Muscle of arm (tissue), 12 donors: ENCODE measurements around the gene ZNF879. TPM values are rescaled to one million over a fixed set of nuclear protein-coding genes. Genes with fewer than 3 reads are reported as not detected.
A peak's percentile ranks its signal among the peaks of the same experiment; 100 is the strongest.

Experiments used
- DNase-seq: peaks from one replicate; pipeline ENCODE4 v3.0.0-alpha.2; 2013
- polyA plus RNA-seq, 12 donors: library from polyadenylated mRNA; unstranded; fragments of 120-200 nt; gene quantifications; one replicate each; pipeline ENCODE4 v1.2.1, GENCODE V29; 2013; ENCODE audit not compliant: insufficient read length in 12 of 12

Gene ZNF879
- polyA plus RNA-seq, 12 donors = 3.7 to 9.5 (median 4.6) TPM; not detected in 1

GRCh38 chr5:178998441-178998840 is 25.2 kb upstream of the ZNF879 start:
- no peak for DNase-seq

GRCh38 chr5:179006564-179006963 is 17.0 kb upstream of the ZNF879 start:
- no peak for DNase-seq

GRCh38 chr5:179008667-179009066 is 14.9 kb upstream of the ZNF879 start:
- DNase-seq = no peak

- DNase-seq = no peak
Observed at GRCh38 chr5:179033004-179033580, 9.5 kb downstream of the ZNF879 start.

- DNase-seq = no peak
Observed at GRCh38 chr5:179044765-179045164, 21.2 kb downstream of the ZNF879 start.

GRCh38 chr5:179051784-179052183 is 28.2 kb downstream of the ZNF879 start:
- no peak for DNase-seq

- no peak for DNase-seq
Observed at GRCh38 chr5:179054036-179054785, 30.6 kb downstream of the ZNF879 start.

- DNase-seq = no peak
Observed at GRCh38 chr5:179054876-179055275, 31.3 kb downstream of the ZNF879 start.

- no peak for DNase-seq
Observed at GRCh38 chr5:179055436-179055835, 31.8 kb downstream of the ZNF879 start.

GRCh38 chr5:179055841-179056240 is 32.2 kb downstream of the ZNF879 start:
- DNase-seq = no peak

- peak; percentile 95 for DNase-seq
Observed at GRCh38 chr5:179060116-179061008, 36.8 kb downstream of the ZNF879 start, which contains the start of gene ZNF354C. Gene ZNF354C, plus strand, starts transcription at chr5:179060373. Its CDS starts 1,696 bp downstream, at chr5:179062069.

- DNase-seq = no peak
Observed at GRCh38 chr5:179061025-179061424, 37.4 kb downstream of the ZNF879 start.

GRCh38 chr5:179065703-179066102 is 42.1 kb downstream of the ZNF879 start:
- no peak for DNase-seq

GRCh38 chr5:179079165-179079987 is 55.8 kb downstream of the ZNF879 start:
- no peak for DNase-seq

GRCh38 chr5:179080724-179081123 is 57.1 kb downstream of the ZNF879 start:
- DNase-seq = no peak

Other genes with a start within 250 kb of the ZNF879 start
- 10 to 100 TPM in 11 of 12 donors, not detected in 1; 11.7 to 24.3 (median 14.8) TPM for gene ZNF354B, start 163.9 kb upstream of the ZNF879 start, polyA plus RNA-seq
- gene ZFP2, start 127.9 kb upstream of the ZNF879 start, polyA plus RNA-seq = 1 to 10 TPM in 11 of 12 donors, not detected in 1; 2.2 to 7.0 (median 3.1) TPM
- gene ZNF454, start 82.6 kb upstream of the ZNF879 start, polyA plus RNA-seq = 1 to 10 TPM in 10 of 12 donors, not detected in 2; 2.9 to 5.1 (median 3.8) TPM
- gene GRM6, start 28.5 kb upstream of the ZNF879 start, polyA plus RNA-seq = 1 to 10 TPM in 2 of 12 donors, under 1 TPM in 8, not detected in 2; 0.18 to 1.4 (median 0.72) TPM
- gene ZNF354C, start 36.6 kb downstream of the ZNF879 start, polyA plus RNA-seq = 10 to 100 TPM in 6 of 12 donors, 1 to 10 TPM in 5, not detected in 1; 7.5 to 12.0 (median 10.4) TPM